ENCODE results near the gene ZFYVE9.

Gene ZFYVE9

GRCh38 chr1:52306227-52307006, 164.5 kb downstream of the ZFYVE9 start:
- ATAC-seq, result no peak
- TF ChIP-seq, protein P1, sequence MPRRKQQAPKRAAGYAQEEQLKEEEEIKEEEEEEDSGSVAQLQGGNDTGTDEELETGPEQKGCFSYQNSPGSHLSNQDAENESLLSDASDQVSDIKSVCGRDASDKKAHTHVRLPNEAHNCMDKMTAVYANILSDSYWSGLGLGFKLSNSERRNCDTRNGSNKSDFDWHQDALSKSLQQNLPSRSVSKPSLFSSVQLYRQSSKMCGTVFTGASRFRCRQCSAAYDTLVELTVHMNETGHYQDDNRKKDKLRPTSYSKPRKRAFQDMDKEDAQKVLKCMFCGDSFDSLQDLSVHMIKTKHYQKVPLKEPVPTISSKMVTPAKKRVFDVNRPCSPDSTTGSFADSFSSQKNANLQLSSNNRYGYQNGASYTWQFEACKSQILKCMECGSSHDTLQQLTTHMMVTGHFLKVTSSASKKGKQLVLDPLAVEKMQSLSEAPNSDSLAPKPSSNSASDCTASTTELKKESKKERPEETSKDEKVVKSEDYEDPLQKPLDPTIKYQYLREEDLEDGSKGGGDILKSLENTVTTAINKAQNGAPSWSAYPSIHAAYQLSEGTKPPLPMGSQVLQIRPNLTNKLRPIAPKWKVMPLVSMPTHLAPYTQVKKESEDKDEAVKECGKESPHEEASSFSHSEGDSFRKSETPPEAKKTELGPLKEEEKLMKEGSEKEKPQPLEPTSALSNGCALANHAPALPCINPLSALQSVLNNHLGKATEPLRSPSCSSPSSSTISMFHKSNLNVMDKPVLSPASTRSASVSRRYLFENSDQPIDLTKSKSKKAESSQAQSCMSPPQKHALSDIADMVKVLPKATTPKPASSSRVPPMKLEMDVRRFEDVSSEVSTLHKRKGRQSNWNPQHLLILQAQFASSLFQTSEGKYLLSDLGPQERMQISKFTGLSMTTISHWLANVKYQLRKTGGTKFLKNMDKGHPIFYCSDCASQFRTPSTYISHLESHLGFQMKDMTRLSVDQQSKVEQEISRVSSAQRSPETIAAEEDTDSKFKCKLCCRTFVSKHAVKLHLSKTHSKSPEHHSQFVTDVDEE (CRISPR knock-in tag; IDR thresholded peaks at IDR 0.05), result no peak
- TF ChIP-seq CSRNP3 (CRISPR knock-in tag; IDR thresholded peaks at IDR 0.05), result no peak
- TF ChIP-seq GLIS3 (CRISPR knock-in tag; IDR thresholded peaks at IDR 0.05), result no peak
- TF ChIP-seq, protein P2, sequence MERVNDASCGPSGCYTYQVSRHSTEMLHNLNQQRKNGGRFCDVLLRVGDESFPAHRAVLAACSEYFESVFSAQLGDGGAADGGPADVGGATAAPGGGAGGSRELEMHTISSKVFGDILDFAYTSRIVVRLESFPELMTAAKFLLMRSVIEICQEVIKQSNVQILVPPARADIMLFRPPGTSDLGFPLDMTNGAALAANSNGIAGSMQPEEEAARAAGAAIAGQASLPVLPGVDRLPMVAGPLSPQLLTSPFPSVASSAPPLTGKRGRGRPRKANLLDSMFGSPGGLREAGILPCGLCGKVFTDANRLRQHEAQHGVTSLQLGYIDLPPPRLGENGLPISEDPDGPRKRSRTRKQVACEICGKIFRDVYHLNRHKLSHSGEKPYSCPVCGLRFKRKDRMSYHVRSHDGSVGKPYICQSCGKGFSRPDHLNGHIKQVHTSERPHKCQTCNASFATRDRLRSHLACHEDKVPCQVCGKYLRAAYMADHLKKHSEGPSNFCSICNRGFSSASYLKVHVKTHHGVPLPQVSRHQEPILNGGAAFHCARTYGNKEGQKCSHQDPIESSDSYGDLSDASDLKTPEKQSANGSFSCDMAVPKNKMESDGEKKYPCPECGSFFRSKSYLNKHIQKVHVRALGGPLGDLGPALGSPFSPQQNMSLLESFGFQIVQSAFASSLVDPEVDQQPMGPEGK (CRISPR knock-in tag; IDR thresholded peaks at IDR 0.05; ENCODE audit: borderline replicate concordance), result no peak
- no peak for TF ChIP-seq ZNF8 (CRISPR knock-in tag; IDR thresholded peaks at IDR 0.05)
- TF ChIP-seq ZC3H10 (CRISPR knock-in tag; IDR thresholded peaks at IDR 0.05), result no peak
- TF ChIP-seq SNAI2 (CRISPR knock-in tag; IDR thresholded peaks at IDR 0.05), result no peak
- no peak for TF ChIP-seq CSDC2 (CRISPR knock-in tag; IDR thresholded peaks at IDR 0.05)
- no peak for TF ChIP-seq ZNF70 (CRISPR knock-in tag; IDR thresholded peaks at IDR 0.05)
- no peak for TF ChIP-seq ZFP30 (CRISPR knock-in tag; IDR thresholded peaks at IDR 0.05)
- TF ChIP-seq, protein P3, sequence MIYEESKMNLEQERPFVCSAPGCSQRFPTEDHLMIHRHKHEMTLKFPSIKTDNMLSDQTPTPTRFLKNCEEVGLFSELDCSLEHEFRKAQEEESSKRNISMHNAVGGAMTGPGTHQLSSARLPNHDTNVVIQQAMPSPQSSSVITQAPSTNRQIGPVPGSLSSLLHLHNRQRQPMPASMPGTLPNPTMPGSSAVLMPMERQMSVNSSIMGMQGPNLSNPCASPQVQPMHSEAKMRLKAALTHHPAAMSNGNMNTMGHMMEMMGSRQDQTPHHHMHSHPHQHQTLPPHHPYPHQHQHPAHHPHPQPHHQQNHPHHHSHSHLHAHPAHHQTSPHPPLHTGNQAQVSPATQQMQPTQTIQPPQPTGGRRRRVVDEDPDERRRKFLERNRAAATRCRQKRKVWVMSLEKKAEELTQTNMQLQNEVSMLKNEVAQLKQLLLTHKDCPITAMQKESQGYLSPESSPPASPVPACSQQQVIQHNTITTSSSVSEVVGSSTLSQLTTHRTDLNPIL (CRISPR knock-in tag; IDR thresholded peaks at IDR 0.05; ENCODE audit: low read depth), result no peak
- TF ChIP-seq ISL1 (CRISPR knock-in tag; IDR thresholded peaks at IDR 0.05), result no peak
- TF ChIP-seq, protein P4, sequence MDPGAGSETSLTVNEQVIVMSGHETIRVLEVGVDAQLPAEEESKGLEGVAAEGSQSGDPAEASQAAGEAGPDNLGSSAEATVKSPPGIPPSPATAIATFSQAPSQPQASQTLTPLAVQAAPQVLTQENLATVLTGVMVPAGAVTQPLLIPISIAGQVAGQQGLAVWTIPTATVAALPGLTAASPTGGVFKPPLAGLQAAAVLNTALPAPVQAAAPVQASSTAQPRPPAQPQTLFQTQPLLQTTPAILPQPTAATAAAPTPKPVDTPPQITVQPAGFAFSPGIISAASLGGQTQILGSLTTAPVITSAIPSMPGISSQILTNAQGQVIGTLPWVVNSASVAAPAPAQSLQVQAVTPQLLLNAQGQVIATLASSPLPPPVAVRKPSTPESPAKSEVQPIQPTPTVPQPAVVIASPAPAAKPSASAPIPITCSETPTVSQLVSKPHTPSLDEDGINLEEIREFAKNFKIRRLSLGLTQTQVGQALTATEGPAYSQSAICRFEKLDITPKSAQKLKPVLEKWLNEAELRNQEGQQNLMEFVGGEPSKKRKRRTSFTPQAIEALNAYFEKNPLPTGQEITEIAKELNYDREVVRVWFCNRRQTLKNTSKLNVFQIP (CRISPR knock-in tag; IDR thresholded peaks at IDR 0.05; ENCODE audit: borderline replicate concordance, low read depth), result no peak

DNA sequence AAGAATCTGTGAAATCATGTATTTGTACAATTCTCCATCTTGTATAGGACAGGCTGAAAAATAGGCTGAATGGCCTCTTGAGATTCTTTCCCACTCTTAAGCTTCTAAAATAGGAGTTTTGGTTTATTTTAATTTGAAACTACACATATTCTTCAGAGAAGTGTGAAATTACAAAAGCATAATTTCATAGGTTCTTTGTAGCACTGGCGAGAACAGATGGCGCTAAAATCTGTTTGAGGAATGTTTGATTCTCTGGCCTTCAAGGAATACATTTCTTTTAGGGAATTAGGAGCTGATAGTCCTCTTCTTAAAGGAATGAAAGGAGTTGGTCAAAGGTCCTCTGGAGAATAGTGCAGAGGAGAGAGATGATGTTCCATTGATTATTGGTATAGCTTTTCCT, 179.2 kb downstream of the ZFYVE9 start:
- TF ChIP-seq RARB (CRISPR knock-in tag; IDR thresholded peaks at IDR 0.05) (no peak), SNAI2 (CRISPR knock-in tag; IDR thresholded peaks at IDR 0.05) (no peak), ARNTL (CRISPR knock-in tag; IDR thresholded peaks at IDR 0.05; ENCODE audit: borderline replicate concordance, low read depth) (no peak), GLIS3 (CRISPR knock-in tag; IDR thresholded peaks at IDR 0.05) (no peak), ZFP3 (CRISPR knock-in tag; IDR thresholded peaks at IDR 0.05) (no peak), CSDC2 (CRISPR knock-in tag; IDR thresholded peaks at IDR 0.05) (no peak), ZFP30 (CRISPR knock-in tag; IDR thresholded peaks at IDR 0.05) (no peak), OSR1 (CRISPR knock-in tag; IDR thresholded peaks at IDR 0.05) (no peak), ZNF565 (CRISPR knock-in tag; conservative IDR thresholded peaks at IDR 0.05; ENCODE audit: low read depth) (no peak)
- TF ChIP-seq, protein P4 (CRISPR knock-in tag; IDR thresholded peaks at IDR 0.05; ENCODE audit: borderline replicate concordance, low read depth), result no peak
- TF ChIP-seq, protein P1 (CRISPR knock-in tag; IDR thresholded peaks at IDR 0.05), result no peak
- TF ChIP-seq, protein P3 (CRISPR knock-in tag; IDR thresholded peaks at IDR 0.05; ENCODE audit: low read depth), result no peak
- ATAC-seq, result no peak
